Prostate gland (tissue), 2 donors: ENCODE results near the gene SLAIN2. TPM values are rescaled to one million over a fixed set of nuclear protein-coding genes. Genes with fewer than 3 reads are reported as not detected.

Source experiments
- DNase-seq: peaks from one replicate; pipeline ENCODE4 v3.0.0-alpha.2; 2019; ENCODE audit warnings: low spot score
- H3K27ac ChIP-seq, 2 donors: fragments of 200-600 bp; sonication (generic); 2 replicates each; pipeline ENCODE4 v1.5.1; 2017 to 2019
- H3K27me3 ChIP-seq: fragments of 200-600 bp; sonication (generic); replicated peaks from 2 replicates; pipeline ENCODE4 v1.5.1; 2019; ENCODE audit not compliant: insufficient read depth
- H3K36me3 ChIP-seq, 2 donors: fragments of 200-600 bp; sonication (generic); 1 replicate in 1 of 2; 2 replicates in 1 of 2; pipeline versions ENCODE4 v1.5.1 to v1.8.1; 2017 to 2019
- H3K4me1 ChIP-seq: fragments of 200-600 bp; sonication (generic); replicated peaks from 2 replicates; pipeline ENCODE4 v1.5.1; 2019
- H3K4me3 ChIP-seq, 2 donors: fragments of 200-600 bp; sonication (generic); 2 replicates each; pipeline ENCODE4 v1.5.1; 2017 to 2019
- H3K9me3 ChIP-seq: fragments of 200-600 bp; sonication (generic); 2 replicates; pipeline ENCODE4 v1.5.1; 2017
- CTCF ChIP-seq, 4 experiments: fragments of 200-600 bp in 2 of 4; fragments of 450-650 bp in 2 of 4; sonication (generic) in 2 of 4; IDR thresholded peaks; 1 replicate in 3 of 4; 2 replicates in 1 of 4; pipeline ENCODE4 v1.5.1; 2016 to 2019; ENCODE audit warnings: antibody characterized with exemption in 4 of 4, mild to moderate bottlenecking in 2 of 4, moderate library complexity in 2 of 4
- POLR2A ChIP-seq: fragments of 450-650 bp; IDR thresholded peaks from one replicate; pipeline ENCODE4 v1.6.1; 2016; ENCODE audit warnings: antibody characterized with exemption, mild to moderate bottlenecking
- POLR2AphosphoS5 ChIP-seq: sonication (generic); formaldehyde crosslinking; IDR thresholded peaks from one replicate; pipeline ENCODE4 v1.6.1; 2017; ENCODE audit warnings: antibody characterized with exemption
- WGBS: methylation state at CpG from one replicate; pipeline ENCODE4 v1.1.5; 2018; 5-methylcytosine and 5-hydroxymethylcytosine counted together
- intact Hi-C: fragments of 100-400 bp; cut with DNase I; formaldehyde crosslinking; loops from one replicate; pipeline ENCODE4 v1.14.2; 2022
- total RNA-seq, 2 donors: library from RNA; depleted of rRNA; stranded (reverse); fragments of >200 nt; gene quantifications; one replicate each; pipeline ENCODE4 v1.1.0, GENCODE V29; 2016

SLAIN2 gene
- total RNA-seq, 2 donors from 2014 or later = 95.1 to 119 TPM

GRCh38 chr4:48367016-48367415, 25.7 kb downstream of the SLAIN2 start:
- TF ChIP-seq CTCF (IDR thresholded peaks at IDR 0.05) (no peak), POLR2AphosphoS5 (no peak), POLR2A (no peak)
- no peaks in the 10 kb centered on the region for H3K27me3 ChIP-seq
- no peak for DNase-seq
- H3K4me3 ChIP-seq = no peak overlapping the region
- peaks cover 3% of the 10 kb centered on the region for H3K4me1 ChIP-seq
- no peaks in the 10 kb centered on the region for H3K9me3 ChIP-seq
- no peak overlapping the region for H3K27ac ChIP-seq
- intact Hi-C loops = no loop called here
- H3K36me3 ChIP-seq = no peaks in the 10 kb centered on the region
- WGBS = 90% methylated on average over 2 of the region's 2 CpGs

- Histone ChIP-seq H3K27me3 (no peaks in the 10 kb centered on the region), H3K9me3 (no peaks in the 10 kb centered on the region), H3K36me3 (no peaks in the 10 kb centered on the region), H3K4me3 (no peak overlapping the region), H3K4me1 (peaks cover 3% of the 10 kb centered on the region), H3K27ac (no peak overlapping the region)
- TF ChIP-seq POLR2A = no peak
- TF ChIP-seq CTCF (IDR thresholded peaks at IDR 0.05) = no peak
- no peak for TF ChIP-seq POLR2AphosphoS5
- DNase-seq = no peak
- intact Hi-C loops = no loop called here
Observed at GRCh38 chr4:48368389-48368788, 27.1 kb downstream of the SLAIN2 start.

DNA sequence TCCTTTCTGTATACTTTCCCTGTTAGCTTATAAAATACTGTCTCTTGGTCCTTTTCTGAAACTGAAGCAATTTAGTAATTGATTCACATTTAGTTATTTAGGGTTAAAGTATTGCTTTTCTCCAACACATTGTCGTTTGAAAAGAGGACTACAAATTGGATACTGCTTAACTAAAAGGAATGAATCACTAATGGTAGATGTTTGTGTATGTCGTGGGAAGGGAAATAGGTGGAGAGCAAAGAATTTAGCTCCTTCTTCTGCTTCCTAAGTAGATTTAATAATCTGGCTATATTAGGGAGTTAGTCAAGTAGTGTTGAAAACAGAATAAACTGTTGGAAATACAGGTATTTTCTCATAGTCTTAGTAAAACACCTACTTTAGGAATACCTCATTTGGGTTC, 27.9 kb downstream of the SLAIN2 start:
- intact Hi-C loops = no loop called here
- H3K27ac ChIP-seq = no peak overlapping the region
- WGBS = 43% methylated on average over 2 of the region's 2 CpGs
- peaks cover 3% of the 10 kb centered on the region for H3K4me1 ChIP-seq
- DNase-seq = no peak
- TF ChIP-seq CTCF (IDR thresholded peaks at IDR 0.05) = no peak
- TF ChIP-seq POLR2AphosphoS5 = no peak
- no peak for TF ChIP-seq POLR2A
- no peaks in the 10 kb centered on the region for H3K9me3 ChIP-seq
- H3K4me3 ChIP-seq = no peak overlapping the region
- no peaks in the 10 kb centered on the region for H3K36me3 ChIP-seq
- H3K27me3 ChIP-seq = no peaks in the 10 kb centered on the region

GRCh38 chr4:48369771-48370170, 28.4 kb downstream of the SLAIN2 start:
- TF ChIP-seq CTCF (IDR thresholded peaks at IDR 0.05) (no peak), POLR2AphosphoS5 (no peak), POLR2A (no peak)
- Histone ChIP-seq H3K4me1 (peaks cover 3% of the 10 kb centered on the region), H3K27ac (no peak overlapping the region), H3K4me3 (no peak overlapping the region), H3K9me3 (no peaks in the 10 kb centered on the region), H3K27me3 (no peaks in the 10 kb centered on the region), H3K36me3 (no peaks in the 10 kb centered on the region)
- DNase-seq = no peak
- WGBS = 64% methylated on average over 2 of the region's 2 CpGs
- intact Hi-C loops = no loop called here

DNA sequence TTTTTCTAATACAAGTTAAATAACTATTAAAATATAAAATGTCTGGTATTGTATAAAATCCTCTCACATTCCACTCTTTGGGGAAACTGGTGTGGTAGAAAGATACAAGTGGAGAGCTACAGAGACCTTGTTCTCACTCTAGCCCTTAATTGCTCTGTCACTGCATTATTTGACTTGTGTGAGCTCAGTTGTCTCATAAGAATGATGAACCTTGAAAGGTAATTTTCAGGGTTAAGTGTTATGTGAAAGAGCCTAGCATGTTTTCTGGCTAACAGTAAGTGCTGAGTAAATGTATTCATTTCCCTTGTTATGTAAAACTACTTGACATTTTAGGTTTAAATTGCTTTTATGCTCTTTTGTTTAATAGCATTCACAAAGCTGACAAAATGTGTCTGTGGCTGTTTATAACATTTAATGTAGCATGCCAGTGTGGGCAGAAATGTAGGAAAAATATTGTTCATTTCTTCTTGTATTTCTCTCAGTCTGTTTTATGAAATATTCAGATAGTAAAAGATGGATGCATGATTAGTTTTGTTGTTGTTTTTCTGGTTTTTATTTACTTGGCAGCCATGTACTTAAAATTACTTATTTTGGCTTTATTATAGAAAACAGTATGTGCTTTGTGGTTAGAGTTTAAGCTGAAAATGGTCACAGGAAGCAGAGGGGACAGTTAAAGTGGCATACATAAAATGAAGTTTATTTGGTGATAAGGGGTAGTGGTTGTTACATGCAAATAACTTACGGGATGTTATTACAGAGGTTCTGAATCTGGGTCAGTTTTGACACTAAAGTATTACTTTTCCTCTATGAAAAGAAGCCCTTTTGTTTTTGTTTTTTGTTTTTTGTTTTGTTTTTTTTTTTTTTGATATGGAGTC, 29.2 kb downstream of the SLAIN2 start:
- intact Hi-C loops = no loop called here
- Histone ChIP-seq H3K4me3 (no peak overlapping the region), H3K4me1 (peaks cover 3% of the 10 kb centered on the region), H3K27ac (no peak overlapping the region), H3K9me3 (no peaks in the 10 kb centered on the region), H3K27me3 (no peaks in the 10 kb centered on the region), H3K36me3 (no peaks in the 10 kb centered on the region)
- no peak for DNase-seq
- WGBS = 66% methylated on average over 1 of the region's 1 CpG
- no peak for TF ChIP-seq CTCF (IDR thresholded peaks at IDR 0.05)
- no peak for TF ChIP-seq POLR2A
- no peak for TF ChIP-seq POLR2AphosphoS5
